Measurements from ENCODE around the gene POPDC3.

Gene POPDC3

GRCh38 chr6:105167914-105168313, 11.9 kb downstream of the POPDC3 start:
- TF ChIP-seq EP300 (IDR thresholded peaks at IDR 0.05; ENCODE audit: borderline replicate concordance): no peak
- TF ChIP-seq FOXM1 (IDR thresholded peaks at IDR 0.05; ENCODE audit: borderline replicate concordance, low read depth): no peak
- no peak for TF ChIP-seq TEAD4 (IDR thresholded peaks at IDR 0.05)

- no peak for TF ChIP-seq TAF1 (IDR thresholded peaks at IDR 0.05; ENCODE audit: low read depth)
- TF ChIP-seq TCF12 (IDR thresholded peaks at IDR 0.05; ENCODE audit: low read depth): no peak
- TF ChIP-seq RAD21 (IDR thresholded peaks at IDR 0.05; ENCODE audit: low read depth): no peak
- no peak for TF ChIP-seq ZBTB7A (IDR thresholded peaks at IDR 0.05; ENCODE audit: low read depth)
- TF ChIP-seq FOXM1 (IDR thresholded peaks at IDR 0.05; ENCODE audit: borderline replicate concordance, low read depth): no peak
- TF ChIP-seq YY1 (IDR thresholded peaks at IDR 0.05; ENCODE audit: low read depth): no peak
- TF ChIP-seq NFIC (IDR thresholded peaks at IDR 0.05): no peak
- TF ChIP-seq USF1 (IDR thresholded peaks at IDR 0.05): no peak
- TF ChIP-seq TEAD4 (IDR thresholded peaks at IDR 0.05): no peak
- TF ChIP-seq EGR1 (IDR thresholded peaks at IDR 0.05): no peak
Observed at GRCh38 chr6:105164418-105164817, 15.4 kb downstream of the POPDC3 start.

GRCh38 chr6:105163183-105163582, 16.6 kb downstream of the POPDC3 start:
- TF ChIP-seq TAF1 (IDR thresholded peaks at IDR 0.05; ENCODE audit: low read depth) (no peak), ZBTB7A (IDR thresholded peaks at IDR 0.05; ENCODE audit: low read depth) (no peak), EP300 (IDR thresholded peaks at IDR 0.05; ENCODE audit: borderline replicate concordance) (no peak), EGR1 (IDR thresholded peaks at IDR 0.05) (no peak), TEAD4 (IDR thresholded peaks at IDR 0.05) (no peak), NFIC (IDR thresholded peaks at IDR 0.05) (no peak), YY1 (IDR thresholded peaks at IDR 0.05; ENCODE audit: low read depth) (no peak), MAX (IDR thresholded peaks at IDR 0.05) (no peak), RAD21 (IDR thresholded peaks at IDR 0.05; ENCODE audit: low read depth) (no peak), USF1 (IDR thresholded peaks at IDR 0.05) (no peak), REST (IDR thresholded peaks at IDR 0.05; ENCODE audit: low read depth) (no peak), TCF12 (IDR thresholded peaks at IDR 0.05; ENCODE audit: low read depth) (no peak), CEBPB (IDR thresholded peaks at IDR 0.05) (no peak), FOXM1 (IDR thresholded peaks at IDR 0.05; ENCODE audit: borderline replicate concordance, low read depth) (no peak), CREB1 (IDR thresholded peaks at IDR 0.05; ENCODE audit: low read depth) (no peak)

- TF ChIP-seq CREB1 (IDR thresholded peaks at IDR 0.05; ENCODE audit: low read depth): no peak
- no peak for TF ChIP-seq TEAD4 (IDR thresholded peaks at IDR 0.05)
- TF ChIP-seq FOXM1 (IDR thresholded peaks at IDR 0.05; ENCODE audit: borderline replicate concordance, low read depth): no peak
- TF ChIP-seq EGR1 (IDR thresholded peaks at IDR 0.05): no peak
- TF ChIP-seq USF1 (IDR thresholded peaks at IDR 0.05): no peak
Observed at GRCh38 chr6:105162377-105162776, 17.4 kb downstream of the POPDC3 start.

- TF ChIP-seq ZBTB7A (IDR thresholded peaks at IDR 0.05; ENCODE audit: low read depth): no peak
- no peak for TF ChIP-seq EP300 (IDR thresholded peaks at IDR 0.05; ENCODE audit: borderline replicate concordance)
- no peak for TF ChIP-seq USF1 (IDR thresholded peaks at IDR 0.05)
- no peak for TF ChIP-seq REST (IDR thresholded peaks at IDR 0.05; ENCODE audit: low read depth)
- TF ChIP-seq FOXM1 (IDR thresholded peaks at IDR 0.05; ENCODE audit: borderline replicate concordance, low read depth): no peak
- TF ChIP-seq EGR1 (IDR thresholded peaks at IDR 0.05): no peak
- no peak for TF ChIP-seq TEAD4 (IDR thresholded peaks at IDR 0.05)
- no peak for TF ChIP-seq YY1 (IDR thresholded peaks at IDR 0.05; ENCODE audit: low read depth)
- TF ChIP-seq MAX (IDR thresholded peaks at IDR 0.05): no peak
- TF ChIP-seq CEBPB (IDR thresholded peaks at IDR 0.05): no peak
- no peak for TF ChIP-seq TAF1 (IDR thresholded peaks at IDR 0.05; ENCODE audit: low read depth)
- TF ChIP-seq CREB1 (IDR thresholded peaks at IDR 0.05; ENCODE audit: low read depth): no peak
- TF ChIP-seq RAD21 (IDR thresholded peaks at IDR 0.05; ENCODE audit: low read depth): no peak
- no peak for TF ChIP-seq TCF12 (IDR thresholded peaks at IDR 0.05; ENCODE audit: low read depth)
- no peak for TF ChIP-seq NFIC (IDR thresholded peaks at IDR 0.05)
Observed at GRCh38 chr6:105161421-105161820, 18.4 kb downstream of the POPDC3 start.
